Ovary (tissue), 9 donors: ENCODE measurements around the gene NAA80. TPM values are rescaled to one million over a fixed set of nuclear protein-coding genes. Genes with fewer than 3 reads are reported as not detected.

ENCODE experiments used
- DNase-seq, 5 donors: peaks; one replicate each; pipeline ENCODE4 v3.0.0-alpha.2; 2019 to 2020
- H3K27ac ChIP-seq, 2 donors: fragments of 200-600 bp; one replicate each; pipeline versions ENCODE4 v1.5.1 to v1.8.0; 2019 to 2022
- H3K27me3 ChIP-seq: fragments of 200-600 bp; one replicate; pipeline ENCODE4 v1.8.0; 2022
- H3K36me3 ChIP-seq: fragments of 200-600 bp; sonication (generic); one replicate; pipeline ENCODE4 v1.5.1; 2019
- H3K4me1 ChIP-seq: one replicate; pipeline ENCODE4 v1.8.1; 2013; ENCODE audit warnings: mild to moderate bottlenecking, moderate library complexity; ENCODE audit not compliant: insufficient read depth
- H3K4me3 ChIP-seq: fragments of 200-600 bp; sonication (generic); one replicate; pipeline ENCODE4 v1.5.1; 2017
- H3K9me3 ChIP-seq, 2 donors: fragments of 200-600 bp in 1 of 2; sonication (generic) in 1 of 2; one replicate each; pipeline versions ENCODE4 v1.5.1 to v1.8.1; 2013 to 2019; ENCODE audit warnings: mild to moderate bottlenecking in 1 of 2, moderate library complexity in 1 of 2
- CTCF ChIP-seq, 3 donors: fragments of 450-650 bp in 2 of 3; fragments of 200-600 bp in 1 of 3; IDR thresholded peaks; one replicate each; pipeline versions ENCODE4 v1.5.1 to v1.8.0; 2016 to 2022; ENCODE audit warnings: antibody characterized with exemption in 3 of 3, mild to moderate bottlenecking in 1 of 3
- EP300 ChIP-seq: sonication (generic); formaldehyde crosslinking; IDR thresholded peaks from one replicate; pipeline ENCODE4 v1.6.1; 2017; ENCODE audit warnings: antibody characterized with exemption
- POLR2A ChIP-seq: fragments of 450-650 bp; IDR thresholded peaks from one replicate; pipeline ENCODE4 v1.6.1; 2017; ENCODE audit warnings: antibody characterized with exemption, mild to moderate bottlenecking, moderate library complexity
- WGBS, 3 donors: extraction: QIAGEN DNeasy Blood & Tissue Kit in 1 of 3; methylation state at CpG; one replicate each; pipeline versions ENCODE4 v1.1.5 to v1.1.7; 2013 to 2017; 5-methylcytosine and 5-hydroxymethylcytosine counted together
- intact Hi-C, 4 donors: fragments of 100-400 bp; cut with DNase I; formaldehyde crosslinking; loops; one replicate each; pipeline versions ENCODE4 v1.11.0 to v1.15.1; 2022 to 2023
- polyA plus RNA-seq, 2 donors: library from polyadenylated mRNA; stranded (reverse); fragments of 200-250 nt in 1 of 2; fragments of 350-450 nt in 1 of 2; fragmentation: Illumina TruSeq in 1 of 2; extraction: RNeasy Lipid Tissue Mini Kit (QIAGEN cat#74804) in 1 of 2; gene quantifications; one replicate each; pipeline ENCODE4 v1.2.3, GENCODE V29; 2013 to 2014
- total RNA-seq, 7 donors: library from RNA; depleted of rRNA in 2 of 7; stranded (reverse); fragments of >200 nt in 2 of 7; fragmentation: NEBNext Ultra II Directional in 3 of 7; extraction: Animal tissue kit (Norgen Biotek cat#: 25700) in 3 of 7; gene quantifications; one replicate each; pipeline versions ENCODE4 v1.1.0 to v1.2.4, GENCODE V29; 2016 to 2023
- donor health status: DM: no; HTN: no; CAD: no; lungs with moderate emphysema.
- donor health status: DM: no; HTN: no; CAD: no.
- donor health status: Bipolar disorder and iron deficiency.
- donor health status: DM: yes; HTN: yes; CAD: no.
- donor health status: DM: no; HTN: no; CAD: no.
- donor health status: DM: yes; HTN: yes; CAD: no.

Gene NAA80
- total and polyA plus RNA-seq, 9 donors: 2.6 to 15.7 (median 11.5) TPM

GRCh38 chr3:50261505-50261904, 37.7 kb downstream of the NAA80 start:
- Histone ChIP-seq H3K4me1 (peaks cover 34% of the 10 kb centered on the region), H3K4me3 (no peak overlapping the region)

GRCh38 chr3:50260942-50261441, 38.2 kb downstream of the NAA80 start:
- Histone ChIP-seq H3K4me1 (peaks cover 29% of the 10 kb centered on the region), H3K36me3 (no peaks in the 10 kb centered on the region), H3K27ac (peak overlapping the region; percentile 97 to 99), H3K27me3 (no peaks in the 10 kb centered on the region), H3K9me3 (no peaks in the 10 kb centered on the region), H3K4me3 (no peak overlapping the region)
- TF ChIP-seq POLR2A: no peak
- no peak for TF ChIP-seq CTCF (IDR thresholded peaks at IDR 0.05)
- intact Hi-C loops: loop anchor here in 1 of 4 donors (10.0 kb wide), 1 partner anchor 64 kb away; the partner anchor contains the start of genes HYAL2 and TUSC2
- WGBS, 3 donors: 54 to 61% (median 54%) methylated on average over 5 of the region's 5 CpGs
- peak in 3 of 5 donors; percentile 44 to 49 (median 48) for DNase-seq

More at GRCh38 chr3:50261505-50261904, 37.7 kb downstream of the NAA80 start:
- Histone ChIP-seq H3K27ac (peak overlapping the region; percentile 97 to 99), H3K9me3 (no peaks in the 10 kb centered on the region), H3K27me3 (no peaks in the 10 kb centered on the region), H3K36me3 (no peaks in the 10 kb centered on the region)
- peak in 3 of 5 donors; percentile 36 to 48 (median 40) for DNase-seq
- no peak for TF ChIP-seq POLR2A
- TF ChIP-seq CTCF (IDR thresholded peaks at IDR 0.05): no peak
- no peak for TF ChIP-seq EP300
- 25 to 51% (median 48%) methylated on average over 2 of the region's 2 CpGs for WGBS, 3 donors
- intact Hi-C loops: loop anchor here in 1 of 4 donors (10.0 kb wide), 1 partner anchor 63 kb away; the partner anchor contains the start of genes HYAL2 and TUSC2

- DNase-seq: peak; percentile 93 to 97 (median 96)
- H3K27ac ChIP-seq: peak overlapping the region; percentile 97 to 99
- no peaks in the 10 kb centered on the region for H3K36me3 ChIP-seq
- no peaks in the 10 kb centered on the region for H3K27me3 ChIP-seq
- TF ChIP-seq POLR2A: peak; percentile 92
- peak; percentile 99 to 100 (median 100) for TF ChIP-seq CTCF (IDR thresholded peaks at IDR 0.05)
- no peak for TF ChIP-seq EP300
- no peaks in the 10 kb centered on the region for H3K9me3 ChIP-seq
- H3K4me1 ChIP-seq: peaks cover 22% of the 10 kb centered on the region
- 1 to 4% (median 1%) methylated on average over 29 to 70 of the region's 70 CpGs for WGBS, 3 donors
- intact Hi-C loops: loop anchor here in 1 of 4 donors (10.0 kb wide), 1 partner anchor 65 kb away; the partner anchor contains the start of genes HYAL2 and TUSC2
- peak overlapping the region; percentile 60 for H3K4me3 ChIP-seq
Measured at GRCh38 chr3:50260027-50260941, 38.9 kb downstream of the NAA80 start.

- Histone ChIP-seq H3K36me3 (no peaks in the 10 kb centered on the region), H3K27me3 (no peaks in the 10 kb centered on the region), H3K4me1 (peaks cover 17% of the 10 kb centered on the region), H3K27ac (peak overlapping the region; percentile 97 to 99), H3K4me3 (no peak overlapping the region), H3K9me3 (no peaks in the 10 kb centered on the region)
- intact Hi-C loops: loop anchor here in 1 of 4 donors (2.0 to 10.0 kb wide), 2 partner anchors 15 to 65 kb away; partner anchors contain the start of genes HYAL2 and TUSC2
- DNase-seq: peak in 1 of 5 donors; percentile 54
- WGBS, 3 donors: 52 to 56% (median 53%) methylated on average over 18 of the region's 18 CpGs
- no peak for TF ChIP-seq POLR2A
- TF ChIP-seq EP300: no peak
- TF ChIP-seq CTCF (IDR thresholded peaks at IDR 0.05): no peak
Measured at GRCh38 chr3:50259432-50260026, 39.7 kb downstream of the NAA80 start.
